ENCODE data around the gene AGBL1.

The AGBL1 gene

DNA sequence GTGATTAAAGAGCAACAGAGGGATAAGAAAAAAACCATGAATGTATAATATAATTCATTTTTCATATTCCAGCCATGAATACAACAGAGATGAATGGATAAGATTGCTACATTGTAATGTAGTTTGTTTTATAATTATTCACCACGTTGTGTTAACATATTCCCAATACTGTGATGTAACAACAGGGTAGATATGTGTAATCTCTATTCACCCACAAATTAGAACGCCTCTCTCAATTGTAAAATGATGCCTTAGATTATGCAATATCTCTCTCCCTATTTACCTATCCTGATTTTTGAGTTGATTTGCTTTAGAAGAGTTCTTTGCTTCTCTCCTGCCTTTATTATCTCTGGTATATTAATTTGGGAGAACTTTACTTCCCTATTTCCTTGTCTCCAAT, 193.6 kb downstream of the AGBL1 start:
- Histone ChIP-seq H3K4me2 (ENCODE audit: low read depth, low read length, poor library complexity, severe bottlenecking) (no peak overlapping the region), H4K20me1 (ENCODE audit: low read depth, low read length) (no peaks in the 10 kb centered on the region), H3K9me3 (ENCODE audit: insufficient read depth, low read length) (no peaks in the 10 kb centered on the region), H3K36me3 (ENCODE audit: low read length) (no peaks in the 10 kb centered on the region), H3K79me2 (ENCODE audit: insufficient read depth, low read length) (no peaks in the 10 kb centered on the region), H3K27me3 (ENCODE audit: low read length) (no peaks in the 10 kb centered on the region), H3F3A (ENCODE audit: insufficient read depth) (no peaks in the 10 kb centered on the region), H3K9me2 (replicated peaks; ENCODE audit: insufficient read depth, low read length) (no peaks in the 10 kb centered on the region), H2AFZ (ENCODE audit: low read depth, low read length, severe bottlenecking) (no peak overlapping the region), H3K27ac (ENCODE audit: low read depth, low read length) (no peak overlapping the region), H3K9ac (ENCODE audit: low read length) (no peak overlapping the region), H3K4me3 (ENCODE audit: insufficient read depth, low read length, poor library complexity, severe bottlenecking) (no peak overlapping the region)
- TF ChIP-seq CTCF (IDR thresholded peaks at IDR 0.05; ENCODE audit: insufficient read depth, low read length, poor library complexity, severe bottlenecking) (no peak), EZH2phosphoT487 (conservative IDR thresholded peaks at IDR 0.05; ENCODE audit: low read length) (no peak)

- H3K79me2 ChIP-seq (ENCODE audit: insufficient read depth, low read length) = no peaks in the 10 kb centered on the region
- no peaks in the 10 kb centered on the region for H3K9me3 ChIP-seq (ENCODE audit: insufficient read depth, low read length)
- no peak for TF ChIP-seq CTCF (IDR thresholded peaks at IDR 0.05; ENCODE audit: insufficient read depth, low read length, poor library complexity, severe bottlenecking)
- no peak for TF ChIP-seq EZH2phosphoT487 (conservative IDR thresholded peaks at IDR 0.05; ENCODE audit: low read length)
These were observed 195.7 kb downstream of the AGBL1 start for GRCh38 chr15:86275361-86275760.

GRCh38 chr15:86278586-86278985, 198.9 kb downstream of the AGBL1 start:
- Histone ChIP-seq H3K4me3 (ENCODE audit: insufficient read depth, low read length, poor library complexity, severe bottlenecking) (no peak overlapping the region), H2AFZ (ENCODE audit: low read depth, low read length, severe bottlenecking) (no peak overlapping the region), H4K20me1 (ENCODE audit: low read depth, low read length) (no peaks in the 10 kb centered on the region), H3K27ac (ENCODE audit: low read depth, low read length) (no peak overlapping the region), H3K36me3 (ENCODE audit: low read length) (no peaks in the 10 kb centered on the region), H3K9ac (ENCODE audit: low read length) (no peak overlapping the region), H3F3A (ENCODE audit: insufficient read depth) (no peaks in the 10 kb centered on the region), H3K27me3 (ENCODE audit: low read length) (no peaks in the 10 kb centered on the region), H3K4me2 (ENCODE audit: low read depth, low read length, poor library complexity, severe bottlenecking) (no peak overlapping the region), H3K9me2 (replicated peaks; ENCODE audit: insufficient read depth, low read length) (no peaks in the 10 kb centered on the region), H3K79me2 (ENCODE audit: insufficient read depth, low read length) (no peaks in the 10 kb centered on the region), H3K9me3 (ENCODE audit: insufficient read depth, low read length) (no peaks in the 10 kb centered on the region)
- TF ChIP-seq CTCF (IDR thresholded peaks at IDR 0.05; ENCODE audit: insufficient read depth, low read length, poor library complexity, severe bottlenecking) (no peak), EZH2phosphoT487 (conservative IDR thresholded peaks at IDR 0.05; ENCODE audit: low read length) (no peak)

More at GRCh38 chr15:86275361-86275760, 195.7 kb downstream of the AGBL1 start:
- Histone ChIP-seq H4K20me1 (ENCODE audit: low read depth, low read length) (no peaks in the 10 kb centered on the region), H2AFZ (ENCODE audit: low read depth, low read length, severe bottlenecking) (no peak overlapping the region), H3F3A (ENCODE audit: insufficient read depth) (no peaks in the 10 kb centered on the region), H3K4me2 (ENCODE audit: low read depth, low read length, poor library complexity, severe bottlenecking) (no peak overlapping the region), H3K27ac (ENCODE audit: low read depth, low read length) (no peak overlapping the region), H3K9me2 (replicated peaks; ENCODE audit: insufficient read depth, low read length) (no peaks in the 10 kb centered on the region), H3K4me3 (ENCODE audit: insufficient read depth, low read length, poor library complexity, severe bottlenecking) (no peak overlapping the region), H3K36me3 (ENCODE audit: low read length) (no peaks in the 10 kb centered on the region), H3K27me3 (ENCODE audit: low read length) (no peaks in the 10 kb centered on the region), H3K9ac (ENCODE audit: low read length) (no peak overlapping the region)

All from SU-DHL-6 (cell line).